ENCODE measurements around the gene CCDC158.
"Not testable (repeated sequence)": the region's sequence is repeated elsewhere in the genome, so short reads cannot be mapped to it uniquely, and the experiment has no call there.

Gene CCDC158

GRCh38 chr4:76298227-76298626 lies 122.7 kb downstream of the CCDC158 start:
- Histone ChIP-seq H3K27me3 (replicated peaks; ENCODE audit: control insufficient read depth, insufficient read depth, low read length) (no peaks in the 10 kb centered on the region), H3K36me3 (ENCODE audit: control insufficient read depth, insufficient read depth, low read length) (no peaks in the 10 kb centered on the region), H3K4me3 (replicated peaks; ENCODE audit: low read depth, low read length) (no peak overlapping the region)
- no peak for DNase-seq (ENCODE audit: extremely low read depth, insufficient read length)
- no peak for TF ChIP-seq CTCF (IDR thresholded peaks at IDR 0.05; ENCODE audit: insufficient read depth, low read length, poor library complexity, severe bottlenecking)

- Histone ChIP-seq H3K4me3 (replicated peaks; ENCODE audit: low read depth, low read length) (no peak overlapping the region), H3K27me3 (replicated peaks; ENCODE audit: control insufficient read depth, insufficient read depth, low read length) (no peaks in the 10 kb centered on the region), H3K36me3 (ENCODE audit: control insufficient read depth, insufficient read depth, low read length) (no peaks in the 10 kb centered on the region)
- DNase-seq (ENCODE audit: extremely low read depth, insufficient read length), result no peak
- no peak for TF ChIP-seq CTCF (IDR thresholded peaks at IDR 0.05; ENCODE audit: insufficient read depth, low read length, poor library complexity, severe bottlenecking)
These were observed 124.6 kb downstream of the CCDC158 start for GRCh38 chr4:76296286-76296820.

GRCh38 chr4:76293772-76294171 lies 127.2 kb downstream of the CCDC158 start:
- H3K4me3 ChIP-seq (replicated peaks; ENCODE audit: low read depth, low read length), result no peak overlapping the region
- no peak for DNase-seq (ENCODE audit: extremely low read depth, insufficient read length)
- H3K36me3 ChIP-seq (ENCODE audit: control insufficient read depth, insufficient read depth, low read length), result no peaks in the 10 kb centered on the region
- peaks cover 2% of the 10 kb centered on the region; the same call in 1 of the 2 replicates for H3K27me3 ChIP-seq (replicated peaks; ENCODE audit: control insufficient read depth, insufficient read depth, low read length)
- TF ChIP-seq CTCF (IDR thresholded peaks at IDR 0.05; ENCODE audit: insufficient read depth, low read length, poor library complexity, severe bottlenecking), result no peak

- peaks cover 2% of the 10 kb centered on the region; the same call in 1 of the 2 replicates for H3K27me3 ChIP-seq (replicated peaks; ENCODE audit: control insufficient read depth, insufficient read depth, low read length)
- no peak for DNase-seq (ENCODE audit: extremely low read depth, insufficient read length)
- no peak overlapping the region for H3K4me3 ChIP-seq (replicated peaks; ENCODE audit: low read depth, low read length)
- TF ChIP-seq CTCF (IDR thresholded peaks at IDR 0.05; ENCODE audit: insufficient read depth, low read length, poor library complexity, severe bottlenecking), result no peak
- H3K36me3 ChIP-seq (ENCODE audit: control insufficient read depth, insufficient read depth, low read length), result no peaks in the 10 kb centered on the region
These were observed 128.2 kb downstream of the CCDC158 start for GRCh38 chr4:76292730-76293129.

- DNase-seq (ENCODE audit: extremely low read depth, insufficient read length); H3K36me3 ChIP-seq (ENCODE audit: control insufficient read depth, insufficient read depth, low read length); H3K27me3 ChIP-seq (replicated peaks; ENCODE audit: control insufficient read depth, insufficient read depth, low read length); H3K4me3 ChIP-seq (replicated peaks; ENCODE audit: low read depth, low read length): not testable (repeated sequence)
These were observed 133.1 kb downstream of the CCDC158 start for GRCh38 chr4:76287811-76288210.

GRCh38 chr4:76283900-76284299 lies 137.0 kb downstream of the CCDC158 start:
- Histone ChIP-seq H3K27me3 (replicated peaks; ENCODE audit: control insufficient read depth, insufficient read depth, low read length) (no peaks in the 10 kb centered on the region), H3K36me3 (ENCODE audit: control insufficient read depth, insufficient read depth, low read length) (no peaks in the 10 kb centered on the region), H3K4me3 (replicated peaks; ENCODE audit: low read depth, low read length) (no peak overlapping the region)
- DNase-seq (ENCODE audit: extremely low read depth, insufficient read length), result no peak
- TF ChIP-seq CTCF (IDR thresholded peaks at IDR 0.05; ENCODE audit: insufficient read depth, low read length, poor library complexity, severe bottlenecking), result no peak
